NCI-H774 (cell line): ENCODE results near the gene SMIM24.
"Not testable (repeated sequence)": the region's sequence is repeated elsewhere in the genome, so short reads cannot be mapped to it uniquely, and the experiment has no call there.

Experiments
- DNase-seq: peaks from one replicate; lab custom pipeline; 2025; lab: John Stamatoyannopoulos, UW

SMIM24 gene

DNA sequence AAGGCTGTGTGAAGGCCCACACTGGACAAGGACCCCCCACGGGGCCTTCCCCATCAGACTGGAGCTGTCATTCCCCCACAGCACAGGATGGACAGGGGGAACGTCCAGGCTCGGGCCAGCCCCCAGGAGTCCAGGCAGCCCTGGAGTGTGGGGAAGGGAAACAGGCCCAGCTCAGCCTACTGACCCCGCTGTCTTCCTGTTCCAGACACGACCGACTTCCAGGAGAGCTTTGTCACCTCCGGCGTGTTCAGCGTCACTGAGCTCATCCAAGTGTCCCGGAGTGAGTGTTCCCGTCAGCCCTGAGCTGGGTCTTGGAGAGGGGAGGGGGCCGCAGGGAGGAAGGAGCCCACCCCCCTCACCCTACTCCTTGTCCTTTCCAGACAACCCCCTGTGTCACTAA is 47.0 kb downstream of the SMIM24 start:
- no peak for DNase-seq

DNA sequence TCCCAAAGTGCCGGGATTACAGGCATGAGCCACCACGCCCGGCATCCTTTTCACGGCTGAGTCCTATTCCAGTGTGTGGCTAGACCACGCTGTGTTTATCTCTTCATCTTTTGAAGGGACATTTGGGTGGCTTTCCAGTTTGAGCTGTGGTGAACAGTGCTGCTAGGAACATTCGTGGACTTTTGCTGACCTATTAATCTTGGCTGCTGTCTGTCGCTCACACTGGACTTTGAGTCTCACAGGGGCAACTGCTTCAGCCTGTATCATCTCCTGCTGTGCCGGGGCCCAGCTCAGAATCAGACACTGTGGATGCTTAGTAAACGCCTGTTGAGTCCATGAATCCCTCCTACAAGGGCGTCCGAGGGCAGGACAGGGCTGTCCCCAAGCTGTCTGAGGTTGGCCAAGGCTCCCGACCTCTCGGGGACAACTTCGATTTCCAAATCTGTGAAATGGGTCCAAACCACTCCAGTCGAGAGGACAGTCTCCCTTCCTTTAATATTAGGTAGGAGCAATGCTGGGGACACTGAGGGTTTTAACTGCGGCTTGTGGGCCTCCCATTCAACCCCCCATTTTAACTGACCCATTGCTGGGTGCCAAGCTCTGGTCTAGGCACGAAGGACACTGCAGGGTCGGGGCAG is 48.4 kb downstream of the SMIM24 start:
- no peak for DNase-seq

DNA sequence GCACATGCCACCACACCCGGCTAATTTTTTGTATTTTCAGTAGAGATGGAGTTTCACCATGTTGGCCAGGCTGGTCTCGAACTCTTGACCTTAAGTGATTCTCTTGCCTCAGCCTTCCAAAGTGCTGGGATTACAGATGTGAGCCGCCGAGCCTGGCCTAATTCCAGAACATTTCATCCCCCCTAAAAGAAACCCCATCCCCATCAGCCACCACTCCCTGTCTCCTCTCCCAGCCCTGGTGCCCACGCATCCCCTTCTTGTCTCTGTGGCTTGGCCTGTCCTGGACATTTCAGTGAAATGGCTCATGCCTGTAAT is 50.0 kb downstream of the SMIM24 start:
- not testable (repeated sequence) for DNase-seq

- no peak for DNase-seq
Observed at GRCh38 chr19:3426433-3426832, 53.9 kb downstream of the SMIM24 start.
